ENCODE data around the gene SEMA5A. TPM values are rescaled to one million over a fixed set of nuclear protein-coding genes. Genes with fewer than 3 reads are reported as not detected.

The SEMA5A gene
- total RNA-seq, 2 donors from 2014 or later, result 13.3 to 17.6 TPM

DNA sequence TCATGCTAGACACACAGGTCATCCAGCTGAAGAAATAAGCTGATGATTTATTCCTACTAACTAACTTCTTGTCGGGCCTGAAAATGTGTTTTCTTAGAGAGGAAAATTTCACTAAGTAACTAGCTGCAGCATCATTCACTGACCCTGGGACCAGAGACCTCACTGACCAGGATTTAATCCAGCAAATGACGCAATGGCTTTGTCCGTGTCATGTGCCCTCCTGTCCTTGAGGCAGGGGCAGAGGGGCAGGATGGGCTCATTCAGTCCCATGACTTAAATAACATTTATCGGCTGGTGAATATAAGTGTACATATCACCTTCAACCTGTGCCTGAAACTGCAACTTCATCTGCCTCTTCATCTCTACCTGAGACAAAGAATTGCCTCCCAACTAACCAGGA, 154.8 kb downstream of the SEMA5A start:
- no peak for DNase-seq (ENCODE audit: low spot score)
- Histone ChIP-seq H3K27ac (no peak overlapping the region), H3K9me3 (no peaks in the 10 kb centered on the region), H3K4me1 (ENCODE audit: control insufficient read depth in 1 of 2, low read depth in 2 of 2) (peaks cover 0 to 8% of the 10 kb centered on the region in 2 donors), H3K36me3 (no peaks in the 10 kb centered on the region), H3K4me3 (no peak overlapping the region), H3K27me3 (replicated peaks; ENCODE audit: insufficient read depth) (no peaks in the 10 kb centered on the region)
- TF ChIP-seq, protein P1, sequence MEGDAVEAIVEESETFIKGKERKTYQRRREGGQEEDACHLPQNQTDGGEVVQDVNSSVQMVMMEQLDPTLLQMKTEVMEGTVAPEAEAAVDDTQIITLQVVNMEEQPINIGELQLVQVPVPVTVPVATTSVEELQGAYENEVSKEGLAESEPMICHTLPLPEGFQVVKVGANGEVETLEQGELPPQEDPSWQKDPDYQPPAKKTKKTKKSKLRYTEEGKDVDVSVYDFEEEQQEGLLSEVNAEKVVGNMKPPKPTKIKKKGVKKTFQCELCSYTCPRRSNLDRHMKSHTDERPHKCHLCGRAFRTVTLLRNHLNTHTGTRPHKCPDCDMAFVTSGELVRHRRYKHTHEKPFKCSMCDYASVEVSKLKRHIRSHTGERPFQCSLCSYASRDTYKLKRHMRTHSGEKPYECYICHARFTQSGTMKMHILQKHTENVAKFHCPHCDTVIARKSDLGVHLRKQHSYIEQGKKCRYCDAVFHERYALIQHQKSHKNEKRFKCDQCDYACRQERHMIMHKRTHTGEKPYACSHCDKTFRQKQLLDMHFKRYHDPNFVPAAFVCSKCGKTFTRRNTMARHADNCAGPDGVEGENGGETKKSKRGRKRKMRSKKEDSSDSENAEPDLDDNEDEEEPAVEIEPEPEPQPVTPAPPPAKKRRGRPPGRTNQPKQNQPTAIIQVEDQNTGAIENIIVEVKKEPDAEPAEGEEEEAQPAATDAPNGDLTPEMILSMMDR (IDR thresholded peaks at IDR 0.05), result no peak
- no peak for ATAC-seq (ENCODE audit: insufficient number of reproducible peaks, low FRiP score, low read depth)

- ATAC-seq (ENCODE audit: insufficient number of reproducible peaks, low FRiP score, low read depth), result no peak
- no peak for DNase-seq (ENCODE audit: low spot score)
- Histone ChIP-seq H3K27me3 (replicated peaks; ENCODE audit: insufficient read depth) (no peaks in the 10 kb centered on the region), H3K4me3 (no peak overlapping the region), H3K4me1 (ENCODE audit: control insufficient read depth in 1 of 2, low read depth in 2 of 2) (peaks cover 0 to 8% of the 10 kb centered on the region in 2 donors), H3K27ac (no peak overlapping the region), H3K36me3 (no peaks in the 10 kb centered on the region), H3K9me3 (no peaks in the 10 kb centered on the region)
- TF ChIP-seq, protein P1 (IDR thresholded peaks at IDR 0.05), result no peak
Observed at GRCh38 chr5:9390113-9390512, 155.8 kb downstream of the SEMA5A start.

GRCh38 chr5:9388941-9389674, 156.8 kb downstream of the SEMA5A start:
- H3K36me3 ChIP-seq, result no peaks in the 10 kb centered on the region
- H3K4me3 ChIP-seq, result no peak overlapping the region
- TF ChIP-seq, protein P1 (IDR thresholded peaks at IDR 0.05), result no peak
- H3K27me3 ChIP-seq (replicated peaks; ENCODE audit: insufficient read depth), result no peaks in the 10 kb centered on the region
- DNase-seq (ENCODE audit: low spot score), result no peak
- peaks cover 0 to 8% of the 10 kb centered on the region in 2 donors for H3K4me1 ChIP-seq (ENCODE audit: control insufficient read depth in 1 of 2, low read depth in 2 of 2)
- ATAC-seq (ENCODE audit: insufficient number of reproducible peaks, low FRiP score, low read depth), result no peak
- no peaks in the 10 kb centered on the region for H3K9me3 ChIP-seq
- H3K27ac ChIP-seq, result no peak overlapping the region

DNA sequence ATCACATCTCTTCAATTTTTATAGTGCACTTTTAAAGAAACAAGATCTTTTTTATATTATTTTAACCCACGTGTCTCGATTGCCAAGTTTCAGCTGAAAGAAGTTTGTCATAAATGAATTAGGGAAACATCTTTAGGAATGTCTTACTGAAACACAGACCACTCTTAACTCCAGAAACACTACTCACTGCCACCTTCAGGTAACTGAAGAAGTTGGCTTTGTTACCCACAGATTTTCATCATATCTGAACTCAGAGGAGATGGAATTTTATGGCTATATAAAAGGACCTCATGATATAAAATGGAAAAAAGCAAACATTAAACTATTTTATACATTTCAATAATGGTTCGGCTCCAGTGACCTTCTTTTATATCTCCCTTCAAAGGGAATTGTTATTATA, 158.0 kb downstream of the SEMA5A start:
- TF ChIP-seq, protein P1 (IDR thresholded peaks at IDR 0.05), result no peak
- Histone ChIP-seq H3K27me3 (replicated peaks; ENCODE audit: insufficient read depth) (no peaks in the 10 kb centered on the region), H3K4me3 (no peak overlapping the region), H3K9me3 (no peaks in the 10 kb centered on the region), H3K4me1 (ENCODE audit: control insufficient read depth in 1 of 2, low read depth in 2 of 2) (peaks cover 0 to 5% of the 10 kb centered on the region in 2 donors), H3K27ac (no peak overlapping the region), H3K36me3 (no peaks in the 10 kb centered on the region)
- ATAC-seq (ENCODE audit: insufficient number of reproducible peaks, low FRiP score, low read depth) (no peak), DNase-seq (ENCODE audit: low spot score) (no peak)

GRCh38 chr5:9386945-9387344, 158.9 kb downstream of the SEMA5A start:
- DNase-seq (ENCODE audit: low spot score) (no peak), ATAC-seq (ENCODE audit: insufficient number of reproducible peaks, low FRiP score, low read depth) (no peak)
- TF ChIP-seq, protein P1 (IDR thresholded peaks at IDR 0.05), result no peak

More at GRCh38 chr5:9386945-9387344, 158.9 kb downstream of the SEMA5A start:
- no peaks in the 10 kb centered on the region for H3K36me3 ChIP-seq
- no peaks in the 10 kb centered on the region for H3K9me3 ChIP-seq
- no peaks in the 10 kb centered on the region for H3K27me3 ChIP-seq (replicated peaks; ENCODE audit: insufficient read depth)
- H3K4me1 ChIP-seq (ENCODE audit: control insufficient read depth in 1 of 2, low read depth in 2 of 2), result no peaks in the 10 kb centered on the region
- H3K4me3 ChIP-seq, result no peak overlapping the region
- H3K27ac ChIP-seq, result no peak overlapping the region
